Measurements from ENCODE around the gene BOC. TPM values are rescaled to one million over a fixed set of nuclear protein-coding genes. Genes with fewer than 3 reads are reported as not detected.

BOC gene
- total RNA-seq, 1 experiment from 2014 or later, result 7.3 TPM

GRCh38 chr3:113314923-113315322, 103.6 kb downstream of the BOC start:
- CTCF ChIA-PET, result no interaction called here

DNA sequence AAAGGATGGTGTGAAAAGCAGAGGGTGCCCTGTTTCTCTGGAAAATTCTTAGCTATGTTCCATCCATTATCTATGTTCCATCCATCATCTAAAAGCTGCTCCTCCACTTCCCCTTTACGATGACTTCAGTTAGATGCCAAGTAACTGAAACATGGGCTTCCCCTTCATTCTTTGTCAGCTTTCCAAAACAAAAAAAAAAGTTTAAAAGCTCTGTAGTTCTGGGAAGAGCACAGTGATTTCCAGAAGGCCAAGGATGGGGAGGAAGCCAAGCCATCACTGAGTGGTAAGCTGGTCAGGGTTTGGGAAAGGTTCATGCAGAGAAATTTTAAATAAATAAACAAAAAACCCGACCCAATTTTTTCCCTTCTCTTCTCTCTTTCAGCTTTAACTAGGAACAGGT, 118.4 kb downstream of the BOC start:
- intact Hi-C loops (cut with micrococcal nuclease), result no loop called here
- TF ChIP-seq CTCF (conservative IDR thresholded peaks at IDR 0.05; ENCODE audit: low read depth, low read length) (no peak), EZH2phosphoT487 (IDR thresholded peaks at IDR 0.05; ENCODE audit: borderline replicate concordance, low read length) (no peak), EZH2 (IDR thresholded peaks at IDR 0.05; ENCODE audit: low read length, unreplicated experiment) (no peak)
- Histone ChIP-seq H3K79me2 (ENCODE audit: low read length) (no peaks in the 10 kb centered on the region), H2AFZ (ENCODE audit: low read length) (no peak overlapping the region), H4K20me1 (ENCODE audit: low read length) (no peaks in the 10 kb centered on the region), H3F3A (ENCODE audit: low read length, unreplicated experiment) (no peaks in the 10 kb centered on the region), H3K4me3 (ENCODE audit: low read length) (no peak overlapping the region), H3K36me3 (ENCODE audit: low read depth, low read length) (no peaks in the 10 kb centered on the region; the same call in 1 of the 2 replicates), H3K9me2 (replicated peaks; ENCODE audit: low read length) (no peaks in the 10 kb centered on the region), H3K27me3 (ENCODE audit: low read length) (no peaks in the 10 kb centered on the region), H3K9ac (ENCODE audit: low read length) (no peak overlapping the region), H3K27ac (ENCODE audit: low read length) (no peak overlapping the region), H3K4me2 (ENCODE audit: low read length) (no peak overlapping the region), H3K9me3 (ENCODE audit: low read length) (no peaks in the 10 kb centered on the region), H3K4me1 (ENCODE audit: insufficient read depth, low read length) (no peaks in the 10 kb centered on the region)
- DNase-seq (no peak), ATAC-seq (no peak)
- BruUV-seq (replicated peaks), result no TSS peak
- CTCF ChIA-PET, result no interaction called here
- POLR2A ChIA-PET (ENCODE audit: unreplicated experiment), result no interaction called here

More at GRCh38 chr3:113314923-113315322, 103.6 kb downstream of the BOC start:
- no peaks in the 10 kb centered on the region for H3K27me3 ChIP-seq (ENCODE audit: low read length)
- POLR2A ChIA-PET (ENCODE audit: unreplicated experiment), result no interaction called here
- H3K79me2 ChIP-seq (ENCODE audit: low read length), result no peaks in the 10 kb centered on the region
- peaks cover 12% of the 10 kb centered on the region; the same call in 1 of the 2 replicates for H3K9me3 ChIP-seq (ENCODE audit: low read length)
- H3K36me3 ChIP-seq (ENCODE audit: low read depth, low read length), result peaks cover 24% of the 10 kb centered on the region
- no peak overlapping the region for H3K27ac ChIP-seq (ENCODE audit: low read length)
- no peak for ATAC-seq
- TF ChIP-seq EZH2 (IDR thresholded peaks at IDR 0.05; ENCODE audit: low read length, unreplicated experiment), result no peak
- no peak for TF ChIP-seq CTCF (conservative IDR thresholded peaks at IDR 0.05; ENCODE audit: low read depth, low read length)
- no peak for TF ChIP-seq EZH2phosphoT487 (IDR thresholded peaks at IDR 0.05; ENCODE audit: borderline replicate concordance, low read length)
- H3K4me2 ChIP-seq (ENCODE audit: low read length), result no peak overlapping the region
- no TSS peak for BruUV-seq (replicated peaks)
- DNase-seq, result no peak
- no peak overlapping the region for H2AFZ ChIP-seq (ENCODE audit: low read length)
- no peaks in the 10 kb centered on the region for H3F3A ChIP-seq (ENCODE audit: low read length, unreplicated experiment)
- H3K9me2 ChIP-seq (replicated peaks; ENCODE audit: low read length), result no peaks in the 10 kb centered on the region
- H3K4me3 ChIP-seq (ENCODE audit: low read length), result no peak overlapping the region
- H3K4me1 ChIP-seq (ENCODE audit: insufficient read depth, low read length), result no peaks in the 10 kb centered on the region
- H3K9ac ChIP-seq (ENCODE audit: low read length), result no peak overlapping the region
- H4K20me1 ChIP-seq (ENCODE audit: low read length), result no peaks in the 10 kb centered on the region
- intact Hi-C loops (cut with micrococcal nuclease), result no loop called here

GRCh38 chr3:113330742-113331141, 119.4 kb downstream of the BOC start:
- H3K9me2 ChIP-seq (replicated peaks; ENCODE audit: low read length), result no peaks in the 10 kb centered on the region
- H3K4me3 ChIP-seq (ENCODE audit: low read length), result no peak overlapping the region
- H3K36me3 ChIP-seq (ENCODE audit: low read depth, low read length), result no peaks in the 10 kb centered on the region; the same call in 1 of the 2 replicates
- CTCF ChIA-PET, result no interaction called here
- POLR2A ChIA-PET (ENCODE audit: unreplicated experiment), result no interaction called here
- no peak overlapping the region for H3K9ac ChIP-seq (ENCODE audit: low read length)
- BruUV-seq (replicated peaks), result no TSS peak
- intact Hi-C loops (cut with micrococcal nuclease), result no loop called here
- TF ChIP-seq EZH2phosphoT487 (IDR thresholded peaks at IDR 0.05; ENCODE audit: borderline replicate concordance, low read length) (no peak), CTCF (conservative IDR thresholded peaks at IDR 0.05; ENCODE audit: low read depth, low read length) (no peak)
- no peak for DNase-seq
- no peaks in the 10 kb centered on the region for H4K20me1 ChIP-seq (ENCODE audit: low read length)
- no peak overlapping the region for H2AFZ ChIP-seq (ENCODE audit: low read length)
- no peaks in the 10 kb centered on the region for H3F3A ChIP-seq (ENCODE audit: low read length, unreplicated experiment)
- H3K27ac ChIP-seq (ENCODE audit: low read length), result no peak overlapping the region
- no peak for ATAC-seq
- H3K79me2 ChIP-seq (ENCODE audit: low read length), result no peaks in the 10 kb centered on the region
- no peaks in the 10 kb centered on the region for H3K9me3 ChIP-seq (ENCODE audit: low read length)
- no peaks in the 10 kb centered on the region for H3K27me3 ChIP-seq (ENCODE audit: low read length)
- no peak overlapping the region for H3K4me2 ChIP-seq (ENCODE audit: low read length)
- H3K4me1 ChIP-seq (ENCODE audit: insufficient read depth, low read length), result no peaks in the 10 kb centered on the region
